GM12892 (cell line): ENCODE measurements around the gene ANO7.

ENCODE experiments used
- DNase-seq: peaks from one replicate; pipeline ENCODE4 v3.0.0; 2011; ENCODE audit not compliant: insufficient read length
- FAIRE-seq: peaks from 2 replicates; lab custom pipeline; 2011; peaks lifted over from hg19 to GRCh38; lab: Jason Lieb, UNC
- POLR2A ChIP-seq: IDR thresholded peaks from 2 replicates; pipeline ENCODE4 v1.6.1; 2011; ENCODE audit warnings: low read depth, low read length, control low read depth
- POLR2AphosphoS5 ChIP-seq: IDR thresholded peaks from 2 replicates; pipeline ENCODE4 v1.6.1; 2011; ENCODE audit warnings: low read depth, low read length, control low read depth
- TAF1 ChIP-seq: IDR thresholded peaks from 2 replicates; pipeline ENCODE4 v1.6.1; 2011; ENCODE audit warnings: low read depth, mild to moderate bottlenecking, control low read depth, low read length, borderline replicate concordance

Gene ANO7

GRCh38 chr2:241237047-241237446 lies 48.6 kb downstream of the ANO7 start:
- no peak for FAIRE-seq
- DNase-seq: no peak
- no peak for TF ChIP-seq POLR2A
- no peak for TF ChIP-seq POLR2AphosphoS5
- no peak for TF ChIP-seq TAF1

GRCh38 chr2:241237949-241238371 lies 49.5 kb downstream of the ANO7 start:
- TF ChIP-seq TAF1 (no peak), POLR2AphosphoS5 (no peak), POLR2A (no peak)
- DNase-seq: no peak
- no peak for FAIRE-seq

- TF ChIP-seq POLR2A (no peak), POLR2AphosphoS5 (no peak), TAF1 (no peak)
- FAIRE-seq: no peak
Observed at GRCh38 chr2:241238693-241239198, 50.3 kb downstream of the ANO7 start.

GRCh38 chr2:241239552-241240202 lies 51.2 kb downstream of the ANO7 start:
- FAIRE-seq: no peak
- TF ChIP-seq POLR2A (no peak), POLR2AphosphoS5 (no peak)
- no peak for DNase-seq

More at GRCh38 chr2:241238693-241239198, 50.3 kb downstream of the ANO7 start:
- no peak for DNase-seq

- FAIRE-seq: no peak
Observed at GRCh38 chr2:241240320-241241004, 52.0 kb downstream of the ANO7 start.

GRCh38 chr2:241241669-241242068 lies 53.2 kb downstream of the ANO7 start:
- FAIRE-seq: no peak
- DNase-seq: no peak
- TF ChIP-seq TAF1 (no peak), POLR2A (no peak), POLR2AphosphoS5 (no peak)

More at GRCh38 chr2:241240320-241241004, 52.0 kb downstream of the ANO7 start:
- TF ChIP-seq POLR2AphosphoS5 (no peak), POLR2A (no peak; the same call in 1 of the 2 replicates), TAF1 (no peak)
- no peak for DNase-seq

GRCh38 chr2:241242306-241242705 lies 53.8 kb downstream of the ANO7 start:
- no peak for DNase-seq
- no peak for TF ChIP-seq TAF1
- peak; percentile 37; the same call in 1 of the 2 replicates for TF ChIP-seq POLR2AphosphoS5
- TF ChIP-seq POLR2A: no peak
- no peak for FAIRE-seq

- no peak for FAIRE-seq
- no peak for DNase-seq
- TF ChIP-seq TAF1: no peak
- no peak for TF ChIP-seq POLR2AphosphoS5
- no peak for TF ChIP-seq POLR2A
Observed at GRCh38 chr2:241244368-241244767, 55.9 kb downstream of the ANO7 start.

GRCh38 chr2:241248289-241248688 lies 59.8 kb downstream of the ANO7 start:
- no peak for FAIRE-seq
- DNase-seq: no peak

GRCh38 chr2:241248897-241249296 lies 60.4 kb downstream of the ANO7 start:
- no peak for TF ChIP-seq TAF1
- TF ChIP-seq POLR2A: 0 out of 2 replicates have a peak, but pooled peaks have one; percentile 23
- DNase-seq (no peak), FAIRE-seq (no peak)

More at GRCh38 chr2:241248289-241248688, 59.8 kb downstream of the ANO7 start:
- TF ChIP-seq POLR2AphosphoS5 (no peak), TAF1 (no peak), POLR2A (no peak)

GRCh38 chr2:241249654-241250053 lies 61.2 kb downstream of the ANO7 start:
- no peak for FAIRE-seq
- no peak for TF ChIP-seq TAF1
- TF ChIP-seq POLR2A: no peak
- TF ChIP-seq POLR2AphosphoS5: no peak

More at GRCh38 chr2:241249654-241250053, 61.2 kb downstream of the ANO7 start:
- DNase-seq: no peak
